Esophagus muscularis mucosa (tissue), 4 donors: Measurements from ENCODE around the gene KMT2D.

Experiments used
- EP300 ChIP-seq: sonication (generic); formaldehyde crosslinking; IDR thresholded peaks from one replicate; pipeline ENCODE4 v1.6.1; 2017; ENCODE audit warnings: antibody characterized with exemption
- POLR2A ChIP-seq: fragments of 450-650 bp; IDR thresholded peaks from one replicate; pipeline ENCODE4 v1.6.1; 2017; ENCODE audit warnings: antibody characterized with exemption, moderate library complexity, mild to moderate bottlenecking, low read depth
- POLR2AphosphoS5 ChIP-seq, 2 donors: sonication (generic); formaldehyde crosslinking; IDR thresholded peaks; one replicate each; pipeline ENCODE4 v1.6.1; 2017; ENCODE audit warnings: antibody characterized with exemption in 2 of 2
- TF ChIP-seq, protein P1 (sequence below), 3 experiments: fragments of 200-600 bp in 2 of 3; fragments of 450-650 bp in 1 of 3; sonication (generic) in 2 of 3; IDR thresholded peaks; one replicate each; pipeline ENCODE4 v1.5.1; 2017 to 2019; ENCODE audit warnings: antibody characterized with exemption in 3 of 3, mild to moderate bottlenecking in 2 of 3, moderate library complexity in 1 of 3

DNA sequence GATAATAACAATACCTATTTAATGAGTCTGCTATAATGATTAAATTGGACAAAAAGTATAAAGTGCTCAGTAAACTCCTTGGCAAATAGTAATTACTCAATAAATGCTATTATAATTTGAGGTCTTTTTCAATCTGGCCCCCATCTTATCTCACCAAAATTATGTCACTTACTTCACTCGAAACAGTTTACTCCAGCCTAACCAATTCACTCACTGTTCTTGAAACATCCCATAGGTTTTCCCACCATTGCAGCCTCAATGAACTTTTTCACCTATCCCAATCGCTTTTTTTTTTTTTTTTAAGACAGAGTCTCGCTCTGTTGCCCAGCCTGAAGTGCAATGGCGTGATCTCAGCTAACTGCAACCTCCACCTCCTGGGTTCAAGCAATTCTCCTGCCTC, 24.6 kb downstream of the KMT2D start:
- TF ChIP-seq, protein P1, sequence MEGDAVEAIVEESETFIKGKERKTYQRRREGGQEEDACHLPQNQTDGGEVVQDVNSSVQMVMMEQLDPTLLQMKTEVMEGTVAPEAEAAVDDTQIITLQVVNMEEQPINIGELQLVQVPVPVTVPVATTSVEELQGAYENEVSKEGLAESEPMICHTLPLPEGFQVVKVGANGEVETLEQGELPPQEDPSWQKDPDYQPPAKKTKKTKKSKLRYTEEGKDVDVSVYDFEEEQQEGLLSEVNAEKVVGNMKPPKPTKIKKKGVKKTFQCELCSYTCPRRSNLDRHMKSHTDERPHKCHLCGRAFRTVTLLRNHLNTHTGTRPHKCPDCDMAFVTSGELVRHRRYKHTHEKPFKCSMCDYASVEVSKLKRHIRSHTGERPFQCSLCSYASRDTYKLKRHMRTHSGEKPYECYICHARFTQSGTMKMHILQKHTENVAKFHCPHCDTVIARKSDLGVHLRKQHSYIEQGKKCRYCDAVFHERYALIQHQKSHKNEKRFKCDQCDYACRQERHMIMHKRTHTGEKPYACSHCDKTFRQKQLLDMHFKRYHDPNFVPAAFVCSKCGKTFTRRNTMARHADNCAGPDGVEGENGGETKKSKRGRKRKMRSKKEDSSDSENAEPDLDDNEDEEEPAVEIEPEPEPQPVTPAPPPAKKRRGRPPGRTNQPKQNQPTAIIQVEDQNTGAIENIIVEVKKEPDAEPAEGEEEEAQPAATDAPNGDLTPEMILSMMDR (IDR thresholded peaks at IDR 0.05) = no peak
- no peak for TF ChIP-seq POLR2A
- no peak for TF ChIP-seq POLR2AphosphoS5 (IDR thresholded peaks at IDR 0.05)
- TF ChIP-seq EP300 = no peak
